ENCODE measurements around the gene CCDC126. TPM values are rescaled to one million over a fixed set of nuclear protein-coding genes. Genes with fewer than 3 reads are reported as not detected.

Gene CCDC126
- total and polyA plus RNA-seq, 2 donors from 2014 or later = 5.2 to 8.9 TPM

DNA sequence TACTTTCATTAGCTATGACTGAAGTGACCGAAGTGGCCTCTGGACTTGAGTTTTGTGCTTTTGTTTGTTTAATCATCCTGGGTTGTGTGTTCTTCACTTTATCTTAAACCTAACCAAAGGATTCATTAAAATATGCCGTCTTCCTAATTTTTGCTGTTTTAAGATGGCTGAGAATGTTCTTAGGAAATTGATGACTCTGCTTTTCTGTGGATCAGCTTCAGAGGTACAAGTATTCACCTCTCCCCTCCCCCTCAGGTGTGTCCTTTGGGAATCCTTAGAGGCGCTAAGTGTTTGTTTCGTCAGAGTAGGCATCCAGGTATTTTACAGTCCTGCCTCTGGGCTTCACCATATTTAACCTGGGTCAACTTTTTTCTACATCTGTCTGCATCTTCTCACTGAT lies 1.1 kb downstream of the CCDC126 start:
- TF ChIP-seq, protein P1, sequence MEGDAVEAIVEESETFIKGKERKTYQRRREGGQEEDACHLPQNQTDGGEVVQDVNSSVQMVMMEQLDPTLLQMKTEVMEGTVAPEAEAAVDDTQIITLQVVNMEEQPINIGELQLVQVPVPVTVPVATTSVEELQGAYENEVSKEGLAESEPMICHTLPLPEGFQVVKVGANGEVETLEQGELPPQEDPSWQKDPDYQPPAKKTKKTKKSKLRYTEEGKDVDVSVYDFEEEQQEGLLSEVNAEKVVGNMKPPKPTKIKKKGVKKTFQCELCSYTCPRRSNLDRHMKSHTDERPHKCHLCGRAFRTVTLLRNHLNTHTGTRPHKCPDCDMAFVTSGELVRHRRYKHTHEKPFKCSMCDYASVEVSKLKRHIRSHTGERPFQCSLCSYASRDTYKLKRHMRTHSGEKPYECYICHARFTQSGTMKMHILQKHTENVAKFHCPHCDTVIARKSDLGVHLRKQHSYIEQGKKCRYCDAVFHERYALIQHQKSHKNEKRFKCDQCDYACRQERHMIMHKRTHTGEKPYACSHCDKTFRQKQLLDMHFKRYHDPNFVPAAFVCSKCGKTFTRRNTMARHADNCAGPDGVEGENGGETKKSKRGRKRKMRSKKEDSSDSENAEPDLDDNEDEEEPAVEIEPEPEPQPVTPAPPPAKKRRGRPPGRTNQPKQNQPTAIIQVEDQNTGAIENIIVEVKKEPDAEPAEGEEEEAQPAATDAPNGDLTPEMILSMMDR (IDR thresholded peaks at IDR 0.05; ENCODE audit: borderline replicate concordance, extremely low read depth, insufficient read depth) = no peak
- FAIRE-seq = no peak
- H3K27me3 ChIP-seq (ENCODE audit: control insufficient read depth, insufficient read depth, low read length) = no peaks in the 10 kb centered on the region
- H3K9ac ChIP-seq (ENCODE audit: low read length in 3 of 3) = peak overlapping the region; percentile 56 to 93 (median 90)
- intact Hi-C loops (cut with DNase I) = no loop called here
- H3K36me3 ChIP-seq (ENCODE audit: control insufficient read depth in 2 of 3, insufficient read depth in 3 of 3, low read length in 3 of 3) = no peaks in the 10 kb centered on the region
- H3K9me3 ChIP-seq (ENCODE audit: control insufficient read depth in 2 of 3, insufficient read depth in 1 of 3, low read length in 3 of 3) = no peaks in the 10 kb centered on the region
- H3K4me1 ChIP-seq (ENCODE audit: control insufficient read depth in 2 of 3, insufficient read depth in 2 of 3, low read depth in 1 of 3, low read length in 3 of 3) = peaks cover 0 to 14% (median 0%) of the 10 kb centered on the region in 3 donors
- peak in 1 of 5 donors; percentile 18 for DNase-seq
- H3K27ac ChIP-seq (ENCODE audit: low read depth in 2 of 2, low read length in 2 of 2) = peak overlapping the region in 1 of 2 donors; percentile 94
- peak overlapping the region; percentile 90 to 98 (median 91) for H3K4me3 ChIP-seq (ENCODE audit: low read length in 3 of 3)

GRCh38 chr7:23600236-23600635 lies 3.1 kb downstream of the CCDC126 start:
- Histone ChIP-seq H3K4me3 (ENCODE audit: low read length in 3 of 3) (no peak overlapping the region), H3K9ac (ENCODE audit: low read length in 3 of 3) (no peak overlapping the region), H3K27me3 (ENCODE audit: control insufficient read depth, insufficient read depth, low read length) (no peaks in the 10 kb centered on the region), H3K9me3 (ENCODE audit: control insufficient read depth in 2 of 3, insufficient read depth in 1 of 3, low read length in 3 of 3) (no peaks in the 10 kb centered on the region), H3K36me3 (ENCODE audit: control insufficient read depth in 2 of 3, insufficient read depth in 3 of 3, low read length in 3 of 3) (no peaks in the 10 kb centered on the region), H3K4me1 (ENCODE audit: control insufficient read depth in 2 of 3, insufficient read depth in 2 of 3, low read depth in 1 of 3, low read length in 3 of 3) (peaks cover 0 to 14% (median 0%) of the 10 kb centered on the region in 3 donors), H3K27ac (ENCODE audit: low read depth in 2 of 2, low read length in 2 of 2) (no peak overlapping the region)
- peak in 2 of 5 donors; percentile 9 to 12 for DNase-seq
- TF ChIP-seq, protein P1 (IDR thresholded peaks at IDR 0.05; ENCODE audit: borderline replicate concordance, extremely low read depth, insufficient read depth) = no peak
- intact Hi-C loops (cut with DNase I) = no loop called here
- no peak for FAIRE-seq

- H3K27ac ChIP-seq (ENCODE audit: low read depth in 2 of 2, low read length in 2 of 2) = no peak overlapping the region
- H3K9me3 ChIP-seq (ENCODE audit: control insufficient read depth in 2 of 3, insufficient read depth in 1 of 3, low read length in 3 of 3) = no peaks in the 10 kb centered on the region
- peak in 3 of 5 donors; percentile 16 to 39 (median 28) for DNase-seq
- TF ChIP-seq, protein P1 (IDR thresholded peaks at IDR 0.05; ENCODE audit: borderline replicate concordance, extremely low read depth, insufficient read depth) = no peak
- no peak for FAIRE-seq
- intact Hi-C loops (cut with DNase I) = no loop called here
- H3K36me3 ChIP-seq (ENCODE audit: control insufficient read depth in 2 of 3, insufficient read depth in 3 of 3, low read length in 3 of 3) = no peaks in the 10 kb centered on the region
- no peak overlapping the region for H3K4me3 ChIP-seq (ENCODE audit: low read length in 3 of 3)
- peaks cover 0 to 6% (median 0%) of the 10 kb centered on the region in 3 donors for H3K4me1 ChIP-seq (ENCODE audit: control insufficient read depth in 2 of 3, insufficient read depth in 2 of 3, low read depth in 1 of 3, low read length in 3 of 3)
- no peaks in the 10 kb centered on the region for H3K27me3 ChIP-seq (ENCODE audit: control insufficient read depth, insufficient read depth, low read length)
- no peak overlapping the region for H3K9ac ChIP-seq (ENCODE audit: low read length in 3 of 3)
Measured at GRCh38 chr7:23603632-23604295, 6.6 kb downstream of the CCDC126 start.
